Measurements from ENCODE around the gene PRLH.
"Not testable (repeated sequence)": the region's sequence is repeated elsewhere in the genome, so short reads cannot be mapped to it uniquely, and the experiment has no call there.

PRLH gene

GRCh38 chr2:237583385-237584295 is 17.3 kb downstream of the PRLH start:
- DNase-seq: no peak

- no peak for DNase-seq
Measured at GRCh38 chr2:237585590-237586221, 19.3 kb downstream of the PRLH start.

- no peak for DNase-seq
Measured at GRCh38 chr2:237588044-237588696, 21.8 kb downstream of the PRLH start.

GRCh38 chr2:237590272-237591140 is 24.1 kb downstream of the PRLH start, which contains the start of gene RAB17:
Gene RAB17 (minus strand): TSS chr2:237590734. CDS start chr2:237586154, 4,580 bp downstream.
- DNase-seq: no peak

- peak; percentile 25 for DNase-seq
Measured at GRCh38 chr2:237591141-237591881, 24.9 kb downstream of the PRLH start.

GRCh38 chr2:237592425-237592980 is 26.1 kb downstream of the PRLH start:
- no peak for DNase-seq

GRCh38 chr2:237593036-237593435 is 26.7 kb downstream of the PRLH start:
- DNase-seq: no peak

GRCh38 chr2:237593596-237594320 is 27.4 kb downstream of the PRLH start:
- DNase-seq: no peak

GRCh38 chr2:237594514-237594871 is 28.1 kb downstream of the PRLH start:
- no peak for DNase-seq

GRCh38 chr2:237595829-237596519 is 29.6 kb downstream of the PRLH start:
- DNase-seq: not testable (repeated sequence)

- no peak for DNase-seq
Measured at GRCh38 chr2:237596520-237597195, 30.3 kb downstream of the PRLH start.

GRCh38 chr2:237597196-237598145 is 31.1 kb downstream of the PRLH start:
- no peak for DNase-seq

- DNase-seq: no peak
Measured at GRCh38 chr2:237598468-237599208, 32.3 kb downstream of the PRLH start.

- DNase-seq: no peak
Measured at GRCh38 chr2:237599465-237600110, 33.2 kb downstream of the PRLH start.

- DNase-seq: no peak
Measured at GRCh38 chr2:237600205-237600846, 34.0 kb downstream of the PRLH start.

GRCh38 chr2:237601453-237602116 is 35.2 kb downstream of the PRLH start:
- DNase-seq: no peak
